ENCODE measurements around the gene COMTD1. TPM values are rescaled to one million over a fixed set of nuclear protein-coding genes. Genes with fewer than 3 reads are reported as not detected.

Gene COMTD1
- total and polyA plus RNA-seq, 2 of the 8 experiments (the other 6 are each of a cell fraction or from before 2014, with no cell fraction given) = 31.9 to 42.4 TPM

Small RNAs within 50 kb of the gene (small RNA-seq; reads per million reads assigned to genes)
- gene HMGA1P5 (ENCODE audit: insufficient read depth) (not detected), gene RPL39P25 (ENCODE audit: insufficient read depth) (not detected)

Other genes with a start within 250 kb of the COMTD1 start
- gene SAMD8, start 124.3 kb downstream of the COMTD1 start, total RNA-seq (2021; fragmentation: NEBNext Ultra II Directional; extraction: Animal tissue kit (Norgen Biotek cat#: 25700)) = 16.6 and 20.9 TPM in 2 replicates
- gene SAMD8, start 124.3 kb downstream of the COMTD1 start, polyA plus RNA-seq (2011; rRNA removed) = 9.3 and 11.7 TPM in 2 replicates
- gene VDAC2, start 25.2 kb downstream of the COMTD1 start, total RNA-seq (2021; fragmentation: NEBNext Ultra II Directional; extraction: Animal tissue kit (Norgen Biotek cat#: 25700)) = 284 and 287 TPM in 2 replicates
- 61.8 and 89.8 TPM in 2 replicates for gene VDAC2, start 25.2 kb downstream of the COMTD1 start, polyA plus RNA-seq (2011; rRNA removed)
- 0.13 and 0.27 TPM in 2 replicates for gene ZNF503, start 165.8 kb upstream of the COMTD1 start, total RNA-seq (2021; fragmentation: NEBNext Ultra II Directional; extraction: Animal tissue kit (Norgen Biotek cat#: 25700))
- gene ZNF503, start 165.8 kb upstream of the COMTD1 start, polyA plus RNA-seq (2011; rRNA removed) = 0.03 and 0.09 TPM in 2 replicates
- gene LRMDA, start 195.7 kb upstream of the COMTD1 start, total RNA-seq (2021; fragmentation: NEBNext Ultra II Directional; extraction: Animal tissue kit (Norgen Biotek cat#: 25700)) = 0.86 and 2.4 TPM in 2 replicates
- 0.52 and 2.8 TPM in 2 replicates for gene LRMDA, start 195.7 kb upstream of the COMTD1 start, polyA plus RNA-seq (2011; rRNA removed)